Mesothelial cell of epicardium (in vitro differentiated cells): Measurements from ENCODE around the gene DHODH. TPM values are rescaled to one million over a fixed set of nuclear protein-coding genes. Genes with fewer than 3 reads are reported as not detected.

ENCODE experiments used
- DNase-seq, 2 experiments: peaks; one replicate each; pipeline ENCODE4 v3.0.0; 2021; ENCODE audit warnings: low spot score in 2 of 2; ENCODE audit not compliant: unreplicated experiment in 2 of 2
- H3K27ac Mint-ChIP-seq: 2 replicates; pipeline ENCODE4 v1.8.0; 2021; ENCODE audit warnings: mixed read lengths
- H3K27me3 Mint-ChIP-seq: 2 replicates; pipeline ENCODE4 v1.8.0; 2021; ENCODE audit warnings: low read depth, mixed read lengths
- H3K36me3 Mint-ChIP-seq: 2 replicates; pipeline ENCODE4 v1.8.0; 2021; ENCODE audit warnings: mixed read lengths
- H3K4me1 Mint-ChIP-seq: 2 replicates; pipeline ENCODE4 v1.8.0; 2021; ENCODE audit warnings: mixed read lengths
- H3K4me3 Mint-ChIP-seq: 2 replicates; pipeline ENCODE4 v1.8.0; 2021; ENCODE audit warnings: mild to moderate bottlenecking, moderate library complexity, mixed read lengths
- H3K9me3 Mint-ChIP-seq: 2 replicates; pipeline ENCODE4 v1.8.0; 2021; ENCODE audit warnings: mixed read lengths
- CTCF ChIP-seq: fragments of 200-600 bp; sonication (generic); IDR thresholded peaks from one replicate; pipeline ENCODE4 v1.5.0; 2021; ENCODE audit warnings: antibody characterized with exemption; ENCODE audit not compliant: unreplicated experiment
- total RNA-seq: library from RNA; stranded (reverse); gene quantifications from 3 replicates; pipeline ENCODE4 v1.2.1, GENCODE V29; 2021

The DHODH gene
- total RNA-seq, 1 donor from 2014 or later = 11.7 TPM

GRCh38 chr16:72018470-72018869, 9.9 kb downstream of the DHODH start:
- H3K4me3 Mint-ChIP-seq = no peak overlapping the region
- TF ChIP-seq CTCF = no peak
- H3K27me3 Mint-ChIP-seq = no peaks in the 10 kb centered on the region
- peaks cover 21% of the 10 kb centered on the region for H3K36me3 Mint-ChIP-seq
- DNase-seq = no peak
- no peaks in the 10 kb centered on the region for H3K9me3 Mint-ChIP-seq
- H3K4me1 Mint-ChIP-seq = no peaks in the 10 kb centered on the region
- no peak overlapping the region for H3K27ac Mint-ChIP-seq

GRCh38 chr16:72021043-72021442, 12.5 kb downstream of the DHODH start:
- peak; percentile 41 for TF ChIP-seq CTCF
- Mint-ChIP-seq H3K4me1 (no peaks in the 10 kb centered on the region), H3K36me3 (peaks cover 35% of the 10 kb centered on the region), H3K9me3 (no peaks in the 10 kb centered on the region), H3K4me3 (no peak overlapping the region), H3K27me3 (no peaks in the 10 kb centered on the region), H3K27ac (no peak overlapping the region)
- DNase-seq = no peak

- TF ChIP-seq CTCF = no peak
- no peak overlapping the region for H3K27ac Mint-ChIP-seq
- H3K4me1 Mint-ChIP-seq = no peaks in the 10 kb centered on the region
- H3K9me3 Mint-ChIP-seq = no peaks in the 10 kb centered on the region
- H3K36me3 Mint-ChIP-seq = peaks cover 35% of the 10 kb centered on the region
- DNase-seq = no peak
- H3K27me3 Mint-ChIP-seq = no peaks in the 10 kb centered on the region
- no peak overlapping the region for H3K4me3 Mint-ChIP-seq
These were observed 13.6 kb downstream of the DHODH start for GRCh38 chr16:72022127-72022526.

GRCh38 chr16:72023962-72024361, 15.4 kb downstream of the DHODH start:
- Mint-ChIP-seq H3K36me3 (peaks cover 33% of the 10 kb centered on the region), H3K4me1 (no peaks in the 10 kb centered on the region), H3K4me3 (no peak overlapping the region), H3K9me3 (no peaks in the 10 kb centered on the region), H3K27me3 (no peaks in the 10 kb centered on the region), H3K27ac (no peak overlapping the region)
- no peak for TF ChIP-seq CTCF
- DNase-seq = no peak

- no peaks in the 10 kb centered on the region for H3K9me3 Mint-ChIP-seq
- no peaks in the 10 kb centered on the region for H3K27me3 Mint-ChIP-seq
These were observed 16.4 kb downstream of the DHODH start for GRCh38 chr16:72024862-72025382.

More at GRCh38 chr16:72024862-72025382, 16.4 kb downstream of the DHODH start:
- Mint-ChIP-seq H3K4me3 (no peak overlapping the region), H3K4me1 (no peaks in the 10 kb centered on the region), H3K36me3 (peaks cover 32% of the 10 kb centered on the region), H3K27ac (no peak overlapping the region)
- no peak for TF ChIP-seq CTCF
- DNase-seq = no peak
